ENCODE data around the gene PRUNE2. TPM values are rescaled to one million over a fixed set of nuclear protein-coding genes. Genes with fewer than 3 reads are reported as not detected.

The PRUNE2 gene
- total and polyA plus RNA-seq, 2 of the 8 experiments (the other 6 are each of a cell fraction or from before 2014, with no cell fraction given): 5.5 to 13.3 TPM

GRCh38 chr9:76697081-76697480 is 208.8 kb downstream of the PRUNE2 start:
- Histone ChIP-seq H3K14ac (ENCODE audit: insufficient read length) (no peak overlapping the region), H3K23ac (ENCODE audit: insufficient read length) (no peak overlapping the region), H2BK120ac (replicated peaks; ENCODE audit: low read depth, low read length) (no peak overlapping the region), H3K4me2 (ENCODE audit: insufficient read depth in 1 of 2, low read depth in 2 of 2, low read length in 2 of 2) (no peak overlapping the region), H4K91ac (replicated peaks; ENCODE audit: insufficient read length, low read length) (no peak overlapping the region), H2BK15ac (ENCODE audit: low read length) (no peak overlapping the region), H3K79me1 (ENCODE audit: low read depth, low read length) (no peaks in the 10 kb centered on the region), H4K20me1 (replicated peaks in 1 of 2; ENCODE audit: control insufficient read depth in 1 of 2, insufficient read depth in 2 of 2, low read length in 2 of 2) (no peaks in the 10 kb centered on the region), H3K18ac (ENCODE audit: extremely low read depth, low read length) (no peak overlapping the region), H3K9ac (replicated peaks in 1 of 4; ENCODE audit: extremely low read depth in 1 of 4, low read depth in 3 of 4, low read length in 3 of 4) (no peak overlapping the region), H2BK20ac (ENCODE audit: low read length) (no peak overlapping the region), H2BK12ac (ENCODE audit: low read depth, low read length) (no peak overlapping the region), H2AK5ac (ENCODE audit: low read depth, low read length) (no peak overlapping the region), H3K4me1 (replicated peaks in 1 of 4; ENCODE audit: control insufficient read depth in 3 of 4, insufficient read depth in 4 of 4, low read length in 3 of 4) (peaks cover under 1 to 8% (median 4%) of the 10 kb centered on the region in 4 experiments; a peak in 5 of 7 replicates), H3K36me3 (ENCODE audit: control insufficient read depth in 2 of 4, insufficient read depth in 4 of 4, low read length in 3 of 4) (no peaks in the 10 kb centered on the region), H3K27me3 (replicated peaks in 1 of 4; ENCODE audit: control insufficient read depth in 3 of 4, extremely low read depth in 1 of 4, insufficient read depth in 3 of 4, low read length in 3 of 4) (peaks cover 0 to 3% (median 0%) of the 10 kb centered on the region in 4 experiments; a peak in 2 of 7 replicates), H3K27ac (ENCODE audit: low read depth, low read length) (no peak overlapping the region), H3K4ac (replicated peaks; ENCODE audit: insufficient read length, low read depth, low read length) (no peak overlapping the region), H3K4me3 (ENCODE audit: extremely low read depth in 1 of 4, insufficient read depth in 2 of 4, low read depth in 3 of 4, low read length in 4 of 4) (no peak overlapping the region), H2AFZ (ENCODE audit: low read length) (no peak overlapping the region), H3K56ac (replicated peaks; ENCODE audit: insufficient read length, low read depth, low read length) (no peak overlapping the region), H4K8ac (ENCODE audit: extremely low read depth, insufficient read depth, low read length) (no peak overlapping the region), H2BK5ac (ENCODE audit: low read depth, low read length) (no peak overlapping the region), H3K9me3 (ENCODE audit: insufficient read depth in 2 of 2, low read depth in 1 of 2, low read length in 1 of 2) (no peaks in the 10 kb centered on the region), H4K5ac (ENCODE audit: insufficient read length, low read depth, low read length) (no peak overlapping the region), H3K23me2 (ENCODE audit: low read depth, low read length) (no peaks in the 10 kb centered on the region), H3K79me2 (ENCODE audit: control insufficient read depth in 1 of 2, insufficient read depth in 2 of 2, low read length in 2 of 2) (no peaks in the 10 kb centered on the region)
- CTCF ChIA-PET (ENCODE audit: partially characterized antibody): no interaction called here
- FAIRE-seq (no peak), DNase-seq (ENCODE audit: low read depth in 1 of 2, low spot score in 2 of 2) (no peak)
- WGBS, 2 experiments (ENCODE audit: extremely low coverage in 1 of 2, insufficient coverage in 1 of 2, insufficient read length in 1 of 2, insufficient replicate concordance in 2 of 2, low coverage in 1 of 2, low lambda C conversion rate in 2 of 2, missing lambda C conversion rate in 1 of 2): 82% methylated on average over 5 of the region's 5 CpGs; no CpG with 5 or more reads in 1 of the 2 experiments
- POLR2A ChIA-PET (ENCODE audit: partially characterized antibody): no interaction called here
- no peak for TF ChIP-seq KDM4A (IDR thresholded peaks at IDR 0.05; ENCODE audit: low read depth, low read length, severe bottlenecking)
- TF ChIP-seq SAP30 (IDR thresholded peaks at IDR 0.05; ENCODE audit: insufficient read depth, insufficient replicate concordance, low read length): no peak
- TF ChIP-seq NRF1 (IDR thresholded peaks at IDR 0.05; ENCODE audit: low read depth, low read length): no peak
- TF ChIP-seq HDAC6 (IDR thresholded peaks at IDR 0.05; ENCODE audit: low read depth, low read length): no peak
- no peak for TF ChIP-seq HDAC2 (IDR thresholded peaks at IDR 0.05; ENCODE audit: borderline replicate concordance in 1 of 2, low read depth in 2 of 2, low read length in 2 of 2)
- TF ChIP-seq FOSL1 (IDR thresholded peaks at IDR 0.05; ENCODE audit: insufficient read depth, low read depth, low read length): no peak
- TF ChIP-seq SP2 (IDR thresholded peaks at IDR 0.05; ENCODE audit: low read length): no peak
- no peak for TF ChIP-seq RAD21 (IDR thresholded peaks at IDR 0.05 in 1 of 2, conservative IDR thresholded peaks at IDR 0.05 in 1 of 2; ENCODE audit: low read depth in 2 of 2, low read length in 2 of 2)
- no peak for TF ChIP-seq SP1 (IDR thresholded peaks at IDR 0.05; ENCODE audit: low read depth, low read length)
- no peak for TF ChIP-seq ATF3 (IDR thresholded peaks at IDR 0.05; ENCODE audit: insufficient read depth, low read depth, low read length)
- TF ChIP-seq SIRT6 (IDR thresholded peaks at IDR 0.05; ENCODE audit: low read length): no peak
- TF ChIP-seq POLR2A (IDR thresholded peaks at IDR 0.05; ENCODE audit: control extremely low read depth in 1 of 2, low read depth in 2 of 2, low read length in 2 of 2): no peak
- no peak for TF ChIP-seq KDM5A (IDR thresholded peaks at IDR 0.05; ENCODE audit: low read length)
- TF ChIP-seq EGR1 (IDR thresholded peaks at IDR 0.05; ENCODE audit: borderline replicate concordance, low read depth, low read length): no peak

Measured in H1 (cell line).